Central memory CD4-positive, alpha-beta T cell (primary cell): ENCODE measurements around the gene AFDN.

Experiments
- DNase-seq: peaks from one replicate; pipeline ENCODE4 v3.0.0; 2022

AFDN gene

GRCh38 chr6:168004023-168004422, 177.3 kb downstream of the AFDN start:
- no peak for DNase-seq

- DNase-seq = no peak
Observed at GRCh38 chr6:168004945-168005344, 178.2 kb downstream of the AFDN start.

GRCh38 chr6:168005796-168006195, 179.1 kb downstream of the AFDN start:
- DNase-seq = no peak

- no peak for DNase-seq
Observed at GRCh38 chr6:168007592-168008338, 181.1 kb downstream of the AFDN start.

GRCh38 chr6:168009331-168009730, 182.6 kb downstream of the AFDN start:
- no peak for DNase-seq

- no peak for DNase-seq
Observed at GRCh38 chr6:168011291-168011690, 184.6 kb downstream of the AFDN start.

GRCh38 chr6:168012431-168013249, 185.9 kb downstream of the AFDN start:
- DNase-seq = no peak

- no peak for DNase-seq
Observed at GRCh38 chr6:168013250-168013915, 186.7 kb downstream of the AFDN start.

- DNase-seq = no peak
Observed at GRCh38 chr6:168014428-168014827, 187.7 kb downstream of the AFDN start.

- DNase-seq = no peak
Observed at GRCh38 chr6:168015009-168015408, 188.3 kb downstream of the AFDN start.

GRCh38 chr6:168015482-168016175, 188.9 kb downstream of the AFDN start:
- DNase-seq = no peak

GRCh38 chr6:168016176-168016620, 189.5 kb downstream of the AFDN start:
- no peak for DNase-seq

- no peak for DNase-seq
Observed at GRCh38 chr6:168016721-168017525, 190.2 kb downstream of the AFDN start.

- no peak for DNase-seq
Observed at GRCh38 chr6:168017629-168018028, 190.9 kb downstream of the AFDN start.

- DNase-seq = no peak
Observed at GRCh38 chr6:168018664-168019063, 192.0 kb downstream of the AFDN start.

- no peak for DNase-seq
Observed at GRCh38 chr6:168020242-168020641, 193.5 kb downstream of the AFDN start.

GRCh38 chr6:168021581-168021980, 194.9 kb downstream of the AFDN start:
- DNase-seq = no peak
